ENCODE data around the gene CIAO3.

CIAO3 gene

GRCh38 chr16:740764-741505 lies at the start of gene CIAO3:
CIAO3 (minus strand) TSS chr16:740997; CDS start chr16:740985, 12 bp downstream.
- TF ChIP-seq ZNF274 (IDR thresholded peaks at IDR 0.05; ENCODE audit: low read depth, low read length): no peak
- H3K4me3 ChIP-seq (ENCODE audit: low read length): peak within 1 kb of the TSS; percentile 87

DNA sequence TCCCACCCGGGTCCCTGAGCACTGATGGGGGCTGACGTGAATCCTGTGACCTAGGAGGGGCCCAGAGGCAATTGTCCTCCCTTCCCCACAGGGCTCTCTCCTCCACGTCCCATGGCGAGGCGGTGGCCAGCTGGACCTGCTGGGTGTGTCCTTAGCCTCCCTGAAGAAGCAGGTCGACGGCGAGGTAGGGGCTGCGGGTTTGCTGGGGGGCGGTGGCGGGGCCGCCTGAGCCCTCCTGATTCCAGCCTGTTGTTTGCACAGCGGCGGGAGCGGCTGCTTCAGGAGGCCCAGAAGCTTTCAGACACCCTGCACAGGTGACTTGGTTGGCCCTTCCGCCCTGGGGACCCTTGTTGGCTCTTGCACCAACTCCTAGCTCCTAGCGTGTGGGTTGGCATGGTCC lies 49.3 kb upstream of the CIAO3 start:
- H3K4me3 ChIP-seq (ENCODE audit: low read length): no peak overlapping the region
- no peak for TF ChIP-seq ZNF274 (IDR thresholded peaks at IDR 0.05; ENCODE audit: low read depth, low read length)

- no peak for TF ChIP-seq ZNF274 (IDR thresholded peaks at IDR 0.05; ENCODE audit: low read depth, low read length)
- H3K4me3 ChIP-seq (ENCODE audit: low read length): peak overlapping the region; percentile 94
Measured at GRCh38 chr16:789191-789850, 48.5 kb upstream of the CIAO3 start.

DNA sequence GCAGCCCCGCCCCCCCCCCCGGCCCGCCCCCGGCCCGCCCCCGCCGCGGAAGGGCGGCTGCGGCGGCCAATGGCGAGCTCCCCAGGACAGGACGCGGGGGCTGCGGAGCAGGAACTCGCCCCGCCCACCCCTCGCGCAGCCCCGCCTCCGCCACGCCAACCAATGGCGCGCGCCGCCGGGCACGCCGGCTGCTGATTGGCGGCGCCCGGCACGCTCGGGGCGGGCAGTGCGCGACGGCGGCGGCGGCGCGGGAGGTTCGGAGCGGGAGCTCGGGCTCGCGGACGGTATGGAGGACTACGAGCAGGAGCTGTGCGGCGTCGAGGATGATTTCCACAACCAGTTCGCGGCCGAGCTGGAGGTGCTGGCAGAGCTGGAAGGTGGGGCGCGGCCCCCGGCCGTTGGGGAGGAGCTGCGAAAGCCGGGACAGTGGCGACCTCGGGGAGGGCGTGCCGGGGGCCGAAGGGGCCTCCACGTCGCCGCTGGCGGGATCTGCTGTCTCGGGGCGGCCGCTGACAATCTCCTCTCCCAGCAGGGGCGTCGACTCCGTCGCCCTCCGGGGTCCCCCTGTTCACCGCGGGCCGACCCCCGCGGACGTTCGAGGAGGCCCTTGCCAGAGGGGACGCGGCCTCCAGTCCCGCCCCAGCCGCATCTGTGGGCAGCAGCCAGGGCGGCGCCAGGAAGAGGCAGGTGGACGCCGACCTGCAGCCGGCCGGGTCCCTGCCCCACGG lies 47.8 kb upstream of the CIAO3 start, which contains the start of gene CHTF18:
Gene CHTF18, plus strand, starts transcription at position 222 of the 728 bp plus-strand sequence. Its CDS starts 65 bp downstream, at position 287.
- no peak for TF ChIP-seq ZNF274 (IDR thresholded peaks at IDR 0.05; ENCODE audit: low read depth, low read length)
- H3K4me3 ChIP-seq (ENCODE audit: low read length): peak within 1 kb of the TSS; percentile 94

GRCh38 chr16:787978-788398 lies 47.2 kb upstream of the CIAO3 start, which contains the start of gene RPUSD1:
RPUSD1 (minus strand) TSS chr16:788381; CDS start chr16:787737, 644 bp downstream.
- TF ChIP-seq ZNF274 (IDR thresholded peaks at IDR 0.05; ENCODE audit: low read depth, low read length): no peak

DNA sequence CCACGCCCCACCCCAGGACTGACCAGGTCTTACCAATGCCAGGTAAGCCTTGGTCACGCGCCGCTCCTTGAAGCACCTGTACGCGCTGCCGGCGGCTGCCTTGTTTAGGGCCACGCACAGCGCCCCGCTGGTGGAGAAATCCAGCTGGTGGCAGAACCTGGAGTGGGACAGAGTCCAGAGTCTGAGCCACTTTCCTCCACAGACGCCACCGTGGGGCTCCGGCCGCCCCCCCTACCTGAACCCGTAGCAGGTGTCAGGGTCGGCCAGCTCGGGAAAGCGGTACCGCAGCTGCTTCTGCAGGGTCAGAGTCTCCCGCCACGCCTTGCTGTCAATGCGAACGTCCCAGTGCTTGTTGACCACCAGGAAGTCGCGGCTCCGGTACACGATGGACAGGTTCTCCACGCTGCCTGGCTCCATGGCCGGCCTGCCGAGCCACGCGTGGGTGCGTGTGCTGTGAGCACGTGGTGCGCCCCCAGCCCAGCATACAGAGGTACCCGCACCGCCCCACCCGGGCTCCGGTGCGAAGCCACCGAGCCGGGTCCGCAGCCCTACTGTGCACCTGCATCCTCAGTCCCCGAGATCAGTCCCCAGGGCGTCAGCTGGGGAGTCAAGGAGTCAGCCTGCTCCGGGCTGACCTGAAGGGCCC lies 46.6 kb upstream of the CIAO3 start:
- no peak for TF ChIP-seq ZNF274 (IDR thresholded peaks at IDR 0.05; ENCODE audit: low read depth, low read length)
- peak overlapping the region; percentile 94 for H3K4me3 ChIP-seq (ENCODE audit: low read length)

More at GRCh38 chr16:787978-788398, 47.2 kb upstream of the CIAO3 start, which contains the start of gene RPUSD1:
- H3K4me3 ChIP-seq (ENCODE audit: low read length): peak within 1 kb of the TSS; percentile 94

GRCh38 chr16:785563-786535 lies 45.1 kb upstream of the CIAO3 start:
- TF ChIP-seq ZNF274 (IDR thresholded peaks at IDR 0.05; ENCODE audit: low read depth, low read length): no peak
- H3K4me3 ChIP-seq (ENCODE audit: low read length): no peak overlapping the region

GRCh38 chr16:784431-784830 lies 43.6 kb upstream of the CIAO3 start:
- TF ChIP-seq ZNF274 (IDR thresholded peaks at IDR 0.05; ENCODE audit: low read depth, low read length): no peak
- H3K4me3 ChIP-seq (ENCODE audit: low read length): no peak overlapping the region

DNA sequence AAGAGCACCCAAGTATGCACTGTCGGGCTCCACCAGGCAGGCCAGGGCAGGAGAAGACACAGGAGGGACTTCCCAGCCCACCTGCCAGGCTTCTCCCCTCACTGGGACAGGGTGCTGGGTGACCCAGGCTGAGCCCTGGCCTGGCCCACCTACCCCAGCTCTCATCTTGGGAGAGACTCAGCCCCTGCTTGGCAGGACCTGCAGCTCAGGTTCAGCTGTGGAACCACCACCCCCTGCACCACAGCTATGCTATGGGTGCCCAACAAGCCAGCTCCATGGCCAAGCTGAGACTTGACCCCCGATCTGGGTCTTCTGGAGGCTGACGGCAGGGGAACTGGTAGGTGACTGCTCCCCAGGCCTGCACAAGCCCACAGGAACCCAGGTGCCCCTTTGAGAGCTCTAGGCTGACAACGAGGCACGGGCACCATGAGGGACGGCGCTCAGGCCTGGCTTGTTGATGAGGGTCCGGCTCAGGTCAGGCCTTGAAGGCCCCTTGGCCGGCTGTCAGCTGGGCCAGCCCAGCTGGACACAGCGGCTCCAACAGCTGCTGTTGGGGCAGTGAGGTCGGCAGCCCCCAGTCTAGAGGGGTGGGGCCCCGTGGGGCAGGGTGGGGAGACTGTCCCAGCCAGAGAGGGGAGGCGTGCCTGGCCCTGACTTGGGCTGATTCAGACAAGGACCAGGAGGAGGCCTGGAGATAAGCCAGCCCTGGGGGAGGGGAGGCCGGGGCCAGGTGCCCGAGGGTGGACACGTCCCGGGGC lies 42.8 kb upstream of the CIAO3 start:
- H3K4me3 ChIP-seq (ENCODE audit: low read length): no peak overlapping the region
- TF ChIP-seq ZNF274 (IDR thresholded peaks at IDR 0.05; ENCODE audit: low read depth, low read length): no peak

DNA sequence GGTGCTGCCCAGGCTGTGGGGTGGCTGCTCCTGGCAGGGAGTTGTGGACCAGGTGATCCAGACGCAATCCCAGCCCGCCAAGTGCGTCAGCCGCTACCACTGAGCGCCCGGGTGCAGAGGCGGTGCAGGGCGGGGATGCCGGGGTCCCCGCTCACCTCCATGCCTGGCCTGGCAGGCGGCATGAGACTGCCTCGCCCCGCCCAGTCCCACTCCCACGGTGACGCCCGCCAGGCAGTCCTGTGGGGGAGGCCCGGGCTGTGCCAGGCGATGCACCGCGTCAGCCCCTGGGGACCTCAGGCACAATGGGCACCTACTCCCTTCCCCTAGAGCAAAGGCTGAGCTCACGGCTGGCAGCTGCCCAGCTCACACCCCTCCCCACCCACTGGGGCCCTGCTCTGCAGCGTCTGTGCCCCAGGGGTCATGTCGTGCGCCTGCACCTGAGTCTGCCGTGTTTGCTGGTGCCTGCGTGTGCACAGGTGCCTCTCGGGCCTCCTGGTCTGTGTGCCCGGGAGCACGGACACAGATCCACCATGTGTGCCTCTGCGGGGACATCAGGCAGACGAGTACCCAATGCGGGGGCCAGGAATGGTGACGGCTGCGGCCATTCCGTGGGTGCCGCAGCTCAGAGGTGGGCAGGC lies 42.1 kb upstream of the CIAO3 start:
- no peak overlapping the region for H3K4me3 ChIP-seq (ENCODE audit: low read length)
- TF ChIP-seq ZNF274 (IDR thresholded peaks at IDR 0.05; ENCODE audit: low read depth, low read length): no peak

DNA sequence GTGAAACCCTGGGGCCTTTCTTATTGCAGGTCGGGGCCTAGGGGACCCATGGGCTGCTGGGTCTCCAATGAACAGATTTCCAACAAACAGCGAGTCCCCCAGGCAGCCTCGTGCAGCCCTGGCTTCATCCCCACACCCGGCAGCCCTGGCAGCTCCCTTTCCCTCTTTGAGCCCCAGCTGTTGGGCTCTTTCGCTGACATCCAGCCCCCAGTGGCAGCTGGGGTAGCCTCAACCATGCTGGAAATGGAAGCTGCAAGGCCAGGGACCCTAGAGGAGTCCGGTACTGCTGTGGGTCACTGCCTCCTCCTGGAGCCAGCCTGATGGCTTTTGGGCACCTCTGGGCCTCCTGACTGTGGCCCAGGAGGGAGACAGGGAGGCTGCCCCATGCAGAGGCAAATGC lies 41.5 kb upstream of the CIAO3 start:
- TF ChIP-seq ZNF274 (IDR thresholded peaks at IDR 0.05; ENCODE audit: low read depth, low read length): no peak
- H3K4me3 ChIP-seq (ENCODE audit: low read length): no peak overlapping the region

Data from GM08714 (cell line).